PC-9 (cell line): ENCODE results near the gene VEGFB.

Experiments used
- CTCF ChIP-seq: fragments of 200-600 bp; sonication (generic); conservative IDR thresholded peaks from 2 replicates; pipeline ENCODE4 v1.6.1; 2017; ENCODE audit warnings: mixed run types, antibody characterized with exemption, mild to moderate bottlenecking, moderate library complexity
- EZH2 ChIP-seq: fragments of 200-600 bp; sonication (generic); IDR thresholded peaks from 2 replicates; pipeline ENCODE4 v1.8.0; 2017; ENCODE audit warnings: antibody characterized with exemption, low read depth

GRCh38 chr11:64249038-64249437 lies 14.7 kb downstream of the VEGFB start:
- TF ChIP-seq CTCF (no peak), EZH2 (no peak)
